GM12878 (cell line): Measurements from ENCODE around the gene LRRC74B.

Experiments used
- BCL11A ChIP-seq: IDR thresholded peaks from 2 replicates; pipeline ENCODE4 v1.6.1; 2011; ENCODE audit warnings: low read depth, low read length
- CREB1 ChIP-seq: IDR thresholded peaks from 2 replicates; pipeline ENCODE4 v1.6.1; 2012; ENCODE audit warnings: low read depth, mild to moderate bottlenecking, inconsistent platforms
- ESRRA ChIP-seq: IDR thresholded peaks from 2 replicates; pipeline ENCODE4 v1.6.1; 2012; ENCODE audit warnings: mild to moderate bottlenecking, low read length, improper control_type of control experiment
- FOXM1 ChIP-seq: IDR thresholded peaks from 2 replicates; pipeline ENCODE4 v1.6.1; 2012; ENCODE audit warnings: low read depth, mild to moderate bottlenecking, inconsistent platforms, low read length, moderate library complexity
- IKZF2 ChIP-seq, 2 experiments: fragments of 450-650 bp; IDR thresholded peaks; 2 replicates each; pipeline ENCODE4 v1.6.1; 2017; ENCODE audit warnings: mild to moderate bottlenecking in 2 of 2, moderate library complexity in 2 of 2
- IRF4 ChIP-seq: IDR thresholded peaks from 2 replicates; pipeline ENCODE4 v1.6.1; 2011; ENCODE audit warnings: low read depth, low read length
- LARP7 ChIP-seq: fragments of 450-650 bp; IDR thresholded peaks from 2 replicates; pipeline ENCODE4 v1.6.1; 2017; ENCODE audit warnings: mild to moderate bottlenecking
- MXI1 ChIP-seq: fragments of 150-350 bp; IDR thresholded peaks from 2 replicates; pipeline ENCODE4 v1.6.1; 2011; ENCODE audit warnings: low read depth, mild to moderate bottlenecking, inconsistent platforms, low read length, improper control_type of control experiment
- POLR2AphosphoS5 ChIP-seq: IDR thresholded peaks from 2 replicates; pipeline ENCODE4 v1.6.1; 2011; ENCODE audit warnings: mild to moderate bottlenecking, low read length, inconsistent platforms
- RCOR1 ChIP-seq: conservative IDR thresholded peaks from 2 replicates; pipeline ENCODE4 v1.6.1; 2012; ENCODE audit warnings: low read depth, low read length, improper control_type of control experiment
- SMC3 ChIP-seq: IDR thresholded peaks from 2 replicates; pipeline ENCODE4 v1.6.1; 2011; ENCODE audit warnings: low read length, improper control_type of control experiment, borderline replicate concordance
- TF ChIP-seq, protein P1 (sequence below), 3 experiments: IDR thresholded peaks in 2 of 3; conservative IDR thresholded peaks in 1 of 3; 2 replicates each; pipeline ENCODE4 v1.5.1; 2011; ENCODE audit warnings: low read depth in 3 of 3, low read length in 3 of 3, mild to moderate bottlenecking in 3 of 3, control low read depth in 2 of 3, moderate library complexity in 2 of 3, inconsistent platforms in 1 of 3, mixed read lengths in 1 of 3; ENCODE audit not compliant: control insufficient read depth in 2 of 3, insufficient read depth in 1 of 3; ENCODE audit errors: extremely low read depth in 1 of 3
- TF ChIP-seq, protein P2 (sequence below): fragments of 450-650 bp; IDR thresholded peaks from 2 replicates; pipeline ENCODE4 v1.6.1; 2016; ENCODE audit warnings: mild to moderate bottlenecking
- TF ChIP-seq, protein P3 (sequence below): fragments of 450-650 bp; IDR thresholded peaks from 2 replicates; pipeline ENCODE4 v1.6.1; 2017; ENCODE audit warnings: antibody characterized with exemption, mild to moderate bottlenecking, moderate library complexity

DNA sequence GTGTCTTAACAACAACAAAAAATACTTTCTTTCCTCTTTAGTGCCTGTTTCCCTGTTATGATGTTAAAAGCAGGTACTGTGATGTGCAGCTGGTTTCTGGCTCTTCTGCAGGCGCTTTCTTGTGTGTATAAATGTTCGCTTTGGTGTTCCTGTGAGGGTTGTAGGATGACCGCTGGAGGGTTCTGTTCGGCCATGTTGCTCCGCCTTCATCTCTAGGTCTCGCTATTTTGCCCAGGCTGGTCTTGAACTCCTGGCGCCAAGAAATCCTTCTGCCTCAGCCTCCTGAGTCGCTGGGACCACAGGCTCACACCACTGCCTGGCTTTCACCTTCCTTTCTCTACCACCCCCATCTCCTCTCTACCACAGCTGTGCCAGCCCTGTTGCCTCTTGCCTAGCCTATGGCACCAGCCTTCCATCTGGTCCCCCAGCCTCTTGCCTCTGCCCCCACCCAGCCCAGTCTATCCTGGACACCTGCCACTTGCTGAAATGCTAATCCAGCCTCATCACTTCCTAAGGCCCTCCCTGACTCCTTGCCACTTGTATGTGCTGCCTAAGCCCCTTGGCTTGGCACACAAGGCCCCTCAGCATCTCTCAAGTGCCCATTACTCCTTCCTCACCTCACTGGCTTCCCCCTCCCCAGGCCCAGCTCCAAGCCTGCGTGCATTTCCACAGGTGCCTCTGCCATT, 5.5 kb downstream of the LRRC74B start:
- TF ChIP-seq, protein P1, sequence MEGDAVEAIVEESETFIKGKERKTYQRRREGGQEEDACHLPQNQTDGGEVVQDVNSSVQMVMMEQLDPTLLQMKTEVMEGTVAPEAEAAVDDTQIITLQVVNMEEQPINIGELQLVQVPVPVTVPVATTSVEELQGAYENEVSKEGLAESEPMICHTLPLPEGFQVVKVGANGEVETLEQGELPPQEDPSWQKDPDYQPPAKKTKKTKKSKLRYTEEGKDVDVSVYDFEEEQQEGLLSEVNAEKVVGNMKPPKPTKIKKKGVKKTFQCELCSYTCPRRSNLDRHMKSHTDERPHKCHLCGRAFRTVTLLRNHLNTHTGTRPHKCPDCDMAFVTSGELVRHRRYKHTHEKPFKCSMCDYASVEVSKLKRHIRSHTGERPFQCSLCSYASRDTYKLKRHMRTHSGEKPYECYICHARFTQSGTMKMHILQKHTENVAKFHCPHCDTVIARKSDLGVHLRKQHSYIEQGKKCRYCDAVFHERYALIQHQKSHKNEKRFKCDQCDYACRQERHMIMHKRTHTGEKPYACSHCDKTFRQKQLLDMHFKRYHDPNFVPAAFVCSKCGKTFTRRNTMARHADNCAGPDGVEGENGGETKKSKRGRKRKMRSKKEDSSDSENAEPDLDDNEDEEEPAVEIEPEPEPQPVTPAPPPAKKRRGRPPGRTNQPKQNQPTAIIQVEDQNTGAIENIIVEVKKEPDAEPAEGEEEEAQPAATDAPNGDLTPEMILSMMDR (IDR thresholded peaks at IDR 0.05 in 2 of 3, conservative IDR thresholded peaks at IDR 0.05 in 1 of 3; ENCODE audit: control insufficient read depth in 2 of 3, extremely low read depth in 1 of 3, insufficient read depth in 1 of 3, low read depth in 3 of 3, low read length in 3 of 3): no peak
- TF ChIP-seq LARP7 (no peak), IRF4 (no peak), ESRRA (no peak), SMC3 (no peak), MXI1 (no peak), IKZF2 (IDR thresholded peaks at IDR 0.05) (no peak), BCL11A (no peak), RCOR1 (no peak), POLR2AphosphoS5 (no peak), FOXM1 (no peak), CREB1 (no peak)
- TF ChIP-seq, protein P2, sequence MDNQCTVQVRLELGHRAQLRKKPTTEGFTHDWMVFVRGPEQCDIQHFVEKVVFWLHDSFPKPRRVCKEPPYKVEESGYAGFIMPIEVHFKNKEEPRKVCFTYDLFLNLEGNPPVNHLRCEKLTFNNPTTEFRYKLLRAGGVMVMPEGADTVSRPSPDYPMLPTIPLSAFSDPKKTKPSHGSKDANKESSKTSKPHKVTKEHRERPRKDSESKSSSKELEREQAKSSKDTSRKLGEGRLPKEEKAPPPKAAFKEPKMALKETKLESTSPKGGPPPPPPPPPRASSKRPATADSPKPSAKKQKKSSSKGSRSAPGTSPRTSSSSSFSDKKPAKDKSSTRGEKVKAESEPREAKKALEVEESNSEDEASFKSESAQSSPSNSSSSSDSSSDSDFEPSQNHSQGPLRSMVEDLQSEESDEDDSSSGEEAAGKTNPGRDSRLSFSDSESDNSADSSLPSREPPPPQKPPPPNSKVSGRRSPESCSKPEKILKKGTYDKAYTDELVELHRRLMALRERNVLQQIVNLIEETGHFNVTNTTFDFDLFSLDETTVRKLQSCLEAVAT: no peak
- TF ChIP-seq, protein P3, sequence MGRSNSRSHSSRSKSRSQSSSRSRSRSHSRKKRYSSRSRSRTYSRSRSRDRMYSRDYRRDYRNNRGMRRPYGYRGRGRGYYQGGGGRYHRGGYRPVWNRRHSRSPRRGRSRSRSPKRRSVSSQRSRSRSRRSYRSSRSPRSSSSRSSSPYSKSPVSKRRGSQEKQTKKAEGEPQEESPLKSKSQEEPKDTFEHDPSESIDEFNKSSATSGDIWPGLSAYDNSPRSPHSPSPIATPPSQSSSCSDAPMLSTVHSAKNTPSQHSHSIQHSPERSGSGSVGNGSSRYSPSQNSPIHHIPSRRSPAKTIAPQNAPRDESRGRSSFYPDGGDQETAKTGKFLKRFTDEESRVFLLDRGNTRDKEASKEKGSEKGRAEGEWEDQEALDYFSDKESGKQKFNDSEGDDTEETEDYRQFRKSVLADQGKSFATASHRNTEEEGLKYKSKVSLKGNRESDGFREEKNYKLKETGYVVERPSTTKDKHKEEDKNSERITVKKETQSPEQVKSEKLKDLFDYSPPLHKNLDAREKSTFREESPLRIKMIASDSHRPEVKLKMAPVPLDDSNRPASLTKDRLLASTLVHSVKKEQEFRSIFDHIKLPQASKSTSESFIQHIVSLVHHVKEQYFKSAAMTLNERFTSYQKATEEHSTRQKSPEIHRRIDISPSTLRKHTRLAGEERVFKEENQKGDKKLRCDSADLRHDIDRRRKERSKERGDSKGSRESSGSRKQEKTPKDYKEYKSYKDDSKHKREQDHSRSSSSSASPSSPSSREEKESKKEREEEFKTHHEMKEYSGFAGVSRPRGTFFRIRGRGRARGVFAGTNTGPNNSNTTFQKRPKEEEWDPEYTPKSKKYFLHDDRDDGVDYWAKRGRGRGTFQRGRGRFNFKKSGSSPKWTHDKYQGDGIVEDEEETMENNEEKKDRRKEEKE: no peak
